Measurements from ENCODE around the gene ARL6IP1. TPM values are rescaled to one million over a fixed set of nuclear protein-coding genes. Genes with fewer than 3 reads are reported as not detected.

ARL6IP1 gene
- total and polyA plus RNA-seq, 2 donors (not counting 3 experiments of a cell fraction or from before 2014, with no cell fraction given) = 251 to 338 TPM

DNA sequence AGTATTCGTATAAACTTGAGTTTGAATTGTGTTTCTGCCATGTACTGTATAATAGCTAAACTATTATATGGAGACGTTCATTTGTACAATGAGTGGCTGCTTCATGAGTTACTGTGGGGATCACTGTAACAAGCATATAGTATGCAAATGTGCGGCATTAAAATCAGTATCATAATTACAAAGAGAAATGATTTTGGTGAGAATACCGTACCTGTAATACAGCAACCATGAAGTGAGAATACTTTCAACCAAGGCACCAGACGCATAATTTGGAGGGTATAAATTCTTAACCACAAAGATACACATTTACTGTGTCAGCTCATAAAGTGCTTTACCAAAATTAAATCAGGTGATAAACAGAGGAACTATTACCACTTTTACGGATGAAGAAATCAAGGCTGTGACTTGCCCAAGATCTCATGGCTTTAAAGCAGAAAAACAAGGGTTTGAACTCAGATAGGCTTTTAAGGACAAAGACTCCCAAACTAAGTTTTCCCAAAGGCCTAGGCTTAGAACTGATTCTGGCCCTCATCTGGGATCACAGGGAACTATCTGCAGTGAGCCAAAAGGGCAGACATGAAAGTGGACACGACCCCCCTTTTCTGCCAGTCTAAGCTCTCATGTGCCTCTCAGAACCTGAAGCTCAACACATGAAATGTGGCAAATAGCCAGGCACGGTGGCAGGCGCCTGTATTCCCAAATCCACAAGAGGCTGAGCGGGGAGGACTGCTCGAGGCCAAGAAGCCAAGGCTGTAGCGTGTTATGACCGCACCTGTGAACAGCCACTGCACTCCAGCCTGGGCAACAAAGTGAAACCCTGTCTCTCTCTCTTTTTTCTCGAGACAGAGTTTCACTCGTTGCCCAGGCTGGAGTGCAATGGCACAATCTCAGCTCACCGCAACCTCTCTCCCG, 17.7 kb downstream of the ARL6IP1 start:
- ChIA-PET POLR2A (interaction anchor here (0.8 kb wide), 1 partner anchor 17 kb away, joined by 3 read pairs; no protein-coding TSS in a partner anchor), CTCF (interaction anchor here (0.6 to 1.1 kb wide), 2 partner anchors 14 to 20 kb away, joined by 3 read pairs; no protein-coding TSS in a partner anchor)
- H3K4me3 ChIP-seq (replicated peaks in 1 of 3; ENCODE audit: insufficient read depth in 1 of 3, low read depth in 1 of 3, low read length in 3 of 3) = no peak overlapping the region
- H3K36me3 ChIP-seq (ENCODE audit: control insufficient read depth in 2 of 2, extremely low read depth in 1 of 2, insufficient read depth in 2 of 2, low read length in 2 of 2) = peaks cover 27 to 48% of the 10 kb centered on the region in 2 experiments
- no peak overlapping the region for H2AFZ ChIP-seq (ENCODE audit: low read depth, low read length)
- no peaks in the 10 kb centered on the region for H3K27me3 ChIP-seq (ENCODE audit: control insufficient read depth in 2 of 2, insufficient read depth in 2 of 2, low read length in 2 of 2)
- H3K79me2 ChIP-seq (ENCODE audit: control insufficient read depth, insufficient read depth, low read length) = peaks cover 60% of the 10 kb centered on the region
- DNase-seq (ENCODE audit: low read depth, low spot score) (no peak), FAIRE-seq (no peak)
- H4K20me1 ChIP-seq (replicated peaks; ENCODE audit: control insufficient read depth, extremely low read depth, insufficient read depth, low read length) = peaks cover 13% of the 10 kb centered on the region
- BruUV-seq (replicated peaks) = no TSS peak
- no peaks in the 10 kb centered on the region for H3K9me3 ChIP-seq (replicated peaks; ENCODE audit: control insufficient read depth, insufficient read depth, low read length)
- intact Hi-C loops (cut with micrococcal nuclease) = loop anchor here (2.0 kb wide), 1 partner anchor 13 kb away; no protein-coding TSS in a partner anchor
- no peak overlapping the region for H3K4me2 ChIP-seq (ENCODE audit: insufficient read depth, low read length)
- H3K9ac ChIP-seq (replicated peaks; ENCODE audit: extremely low read depth, insufficient read depth, low read length) = no peak overlapping the region
- dilution Hi-C loops (cut with MboI; ENCODE audit: extremely low pct_ligation_motif_present, low sequenced_read_pairs) = loop anchor here (25.0 kb wide), 1 partner anchor 329 kb away; the partner anchor contains the start of gene ITPRIPL2
- no peak for TF ChIP-seq GATA2 (IDR thresholded peaks at IDR 0.05; ENCODE audit: insufficient read depth, insufficient read length, low read depth, low read length)
- TF ChIP-seq, protein P1, sequence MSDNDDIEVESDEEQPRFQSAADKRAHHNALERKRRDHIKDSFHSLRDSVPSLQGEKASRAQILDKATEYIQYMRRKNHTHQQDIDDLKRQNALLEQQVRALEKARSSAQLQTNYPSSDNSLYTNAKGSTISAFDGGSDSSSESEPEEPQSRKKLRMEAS (IDR thresholded peaks at IDR 0.05; ENCODE audit: insufficient read depth, insufficient read length) = no peak
- TF ChIP-seq FOS (IDR thresholded peaks at IDR 0.05; ENCODE audit: borderline replicate concordance, insufficient read depth, low read length) = no peak
- no peak for TF ChIP-seq MYC (IDR thresholded peaks at IDR 0.05; ENCODE audit: low read depth, low read length)
- TF ChIP-seq JUN (IDR thresholded peaks at IDR 0.05; ENCODE audit: borderline replicate concordance, insufficient read depth, insufficient read length, low read depth) = no peak
- TF ChIP-seq EZH2 (IDR thresholded peaks at IDR 0.05; ENCODE audit: borderline replicate concordance, low read depth, low read length, severe bottlenecking) = no peak
- TF ChIP-seq POLR2A (IDR thresholded peaks at IDR 0.05; ENCODE audit: low read depth, low read length) = no peak
- TF ChIP-seq, protein P2, sequence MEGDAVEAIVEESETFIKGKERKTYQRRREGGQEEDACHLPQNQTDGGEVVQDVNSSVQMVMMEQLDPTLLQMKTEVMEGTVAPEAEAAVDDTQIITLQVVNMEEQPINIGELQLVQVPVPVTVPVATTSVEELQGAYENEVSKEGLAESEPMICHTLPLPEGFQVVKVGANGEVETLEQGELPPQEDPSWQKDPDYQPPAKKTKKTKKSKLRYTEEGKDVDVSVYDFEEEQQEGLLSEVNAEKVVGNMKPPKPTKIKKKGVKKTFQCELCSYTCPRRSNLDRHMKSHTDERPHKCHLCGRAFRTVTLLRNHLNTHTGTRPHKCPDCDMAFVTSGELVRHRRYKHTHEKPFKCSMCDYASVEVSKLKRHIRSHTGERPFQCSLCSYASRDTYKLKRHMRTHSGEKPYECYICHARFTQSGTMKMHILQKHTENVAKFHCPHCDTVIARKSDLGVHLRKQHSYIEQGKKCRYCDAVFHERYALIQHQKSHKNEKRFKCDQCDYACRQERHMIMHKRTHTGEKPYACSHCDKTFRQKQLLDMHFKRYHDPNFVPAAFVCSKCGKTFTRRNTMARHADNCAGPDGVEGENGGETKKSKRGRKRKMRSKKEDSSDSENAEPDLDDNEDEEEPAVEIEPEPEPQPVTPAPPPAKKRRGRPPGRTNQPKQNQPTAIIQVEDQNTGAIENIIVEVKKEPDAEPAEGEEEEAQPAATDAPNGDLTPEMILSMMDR (IDR thresholded peaks at IDR 0.05; ENCODE audit: extremely low read depth in 1 of 2, insufficient read depth in 1 of 2, low read depth in 1 of 2, low read length in 2 of 2) = no peak
- no peak for TF ChIP-seq POLR2AphosphoS5 (IDR thresholded peaks at IDR 0.05; ENCODE audit: insufficient read depth, low read depth, low read length)
- no peak overlapping the region for H3K27ac ChIP-seq (ENCODE audit: insufficient read depth, low read depth, low read length)
- H3K9me1 ChIP-seq (replicated peaks; ENCODE audit: control insufficient read depth, extremely low read depth, insufficient read depth, low read length) = no peaks in the 10 kb centered on the region
- H3K4me1 ChIP-seq (ENCODE audit: control insufficient read depth, extremely low read depth, insufficient read depth, low read length) = peaks cover 32% of the 10 kb centered on the region

All from endothelial cell of umbilical vein (primary cell).